ENCODE measurements around the gene DRC7. TPM values are rescaled to one million over a fixed set of nuclear protein-coding genes. Genes with fewer than 3 reads are reported as not detected.

Gene DRC7
- total and polyA plus RNA-seq, 7 donors, result not detected

GRCh38 chr16:57764006-57764340, 69.4 kb downstream of the DRC7 start:
- Histone ChIP-seq H3K27ac (no peak overlapping the region), H3K36me3 (peaks cover 0 to 67% (median 19%) of the 10 kb centered on the region in 4 donors), H3K27me3 (no peaks in the 10 kb centered on the region), H3K9me3 (no peaks in the 10 kb centered on the region), H3K4me1 (peaks cover 0 to 7% (median 0%) of the 10 kb centered on the region in 4 donors), H3K4me3 (no peak overlapping the region)
- intact Hi-C loops (cut with DNase I), result no loop called here
- no peak for DNase-seq
- WGBS, 2 donors, result 88 to 94% methylated on average over 9 of the region's 9 CpGs
- TF ChIP-seq CTCF (IDR thresholded peaks at IDR 0.05) (no peak), POLR2AphosphoS5 (IDR thresholded peaks at IDR 0.05) (no peak), EP300 (IDR thresholded peaks at IDR 0.05) (no peak), POLR2A (IDR thresholded peaks at IDR 0.05) (no peak)

GRCh38 chr16:57764341-57765159, 69.9 kb downstream of the DRC7 start:
- peaks cover 0 to 7% (median 0%) of the 10 kb centered on the region in 4 donors for H3K4me1 ChIP-seq
- peaks cover 0 to 70% (median 22%) of the 10 kb centered on the region in 4 donors for H3K36me3 ChIP-seq
- intact Hi-C loops (cut with DNase I), result no loop called here
- no peaks in the 10 kb centered on the region for H3K27me3 ChIP-seq
- no peaks in the 10 kb centered on the region for H3K9me3 ChIP-seq
- no peak for TF ChIP-seq POLR2A (IDR thresholded peaks at IDR 0.05)
- TF ChIP-seq POLR2AphosphoS5 (IDR thresholded peaks at IDR 0.05), result no peak
- no peak for TF ChIP-seq EP300 (IDR thresholded peaks at IDR 0.05)
- TF ChIP-seq CTCF (IDR thresholded peaks at IDR 0.05), result no peak
- no peak for DNase-seq
- 66 to 79% methylated on average over 6 of the region's 6 CpGs for WGBS, 2 donors
- H3K27ac ChIP-seq, result peak overlapping the region in 1 of 4 donors; percentile 7
- H3K4me3 ChIP-seq, result no peak overlapping the region

GRCh38 chr16:57765160-57765728, 70.6 kb downstream of the DRC7 start:
- no peaks in the 10 kb centered on the region for H3K27me3 ChIP-seq
- intact Hi-C loops (cut with DNase I), result no loop called here
- no peak overlapping the region for H3K27ac ChIP-seq
- no peak for TF ChIP-seq EP300 (IDR thresholded peaks at IDR 0.05)
- WGBS, 2 donors, result 90 to 95% methylated on average over 17 of the region's 17 CpGs
- H3K36me3 ChIP-seq, result peaks cover 0 to 70% (median 29%) of the 10 kb centered on the region in 4 donors
- peaks cover 0 to 7% (median 0%) of the 10 kb centered on the region in 4 donors for H3K4me1 ChIP-seq
- no peaks in the 10 kb centered on the region for H3K9me3 ChIP-seq
- no peak for DNase-seq
- H3K4me3 ChIP-seq, result no peak overlapping the region

DNA sequence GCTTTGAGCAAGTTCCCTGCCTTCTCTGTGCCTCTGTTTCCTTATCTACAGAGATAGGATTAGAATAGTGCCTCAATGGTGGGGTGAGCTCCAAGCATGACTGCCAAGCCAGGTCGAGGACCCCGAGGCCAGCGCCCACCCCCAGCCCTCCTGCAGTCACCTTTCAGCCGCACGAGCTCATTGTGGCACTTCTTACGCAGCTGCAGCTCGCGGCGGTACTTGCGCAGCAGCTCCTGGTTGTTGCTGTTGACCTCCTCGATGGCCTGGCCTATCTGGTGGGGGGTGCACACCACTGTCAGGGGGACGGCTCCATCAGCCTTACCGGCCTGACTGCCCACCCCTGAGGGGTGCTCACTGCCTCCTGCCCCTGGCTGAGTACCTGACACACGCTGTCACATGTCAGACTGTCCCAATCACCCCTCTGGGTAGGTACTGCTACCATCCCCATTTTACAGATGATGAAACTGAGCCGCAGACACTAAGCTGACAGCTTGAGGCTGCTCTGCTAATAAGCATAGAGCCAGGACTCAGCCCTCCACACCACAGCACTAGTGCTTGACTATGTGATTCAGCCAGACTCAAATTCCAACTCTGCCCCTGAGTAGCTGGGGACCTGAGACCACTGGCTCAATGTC, 72.2 kb downstream of the DRC7 start:
- peaks cover 0 to 7% (median 0%) of the 10 kb centered on the region in 4 donors for H3K4me1 ChIP-seq
- no peak overlapping the region for H3K27ac ChIP-seq
- no peaks in the 10 kb centered on the region for H3K9me3 ChIP-seq
- H3K4me3 ChIP-seq, result no peak overlapping the region
- no peak for DNase-seq
- H3K36me3 ChIP-seq, result peaks cover 0 to 73% (median 35%) of the 10 kb centered on the region in 4 donors
- 86 to 94% methylated on average over 15 of the region's 15 CpGs for WGBS, 2 donors
- no peaks in the 10 kb centered on the region for H3K27me3 ChIP-seq
- no peak for TF ChIP-seq CTCF (IDR thresholded peaks at IDR 0.05)
- TF ChIP-seq EP300 (IDR thresholded peaks at IDR 0.05), result no peak
- no peak for TF ChIP-seq POLR2AphosphoS5 (IDR thresholded peaks at IDR 0.05)
- TF ChIP-seq POLR2A (IDR thresholded peaks at IDR 0.05), result no peak
- intact Hi-C loops (cut with DNase I), result no loop called here

- Histone ChIP-seq H3K4me3 (no peak overlapping the region), H3K36me3 (peaks cover 0 to 65% (median 33%) of the 10 kb centered on the region in 4 donors), H3K27ac (no peak overlapping the region), H3K27me3 (no peaks in the 10 kb centered on the region), H3K9me3 (no peaks in the 10 kb centered on the region), H3K4me1 (peaks cover 0 to under 1% (median 0%) of the 10 kb centered on the region in 4 donors)
- intact Hi-C loops (cut with DNase I), result no loop called here
- DNase-seq, result no peak
- TF ChIP-seq POLR2A (IDR thresholded peaks at IDR 0.05) (no peak), POLR2AphosphoS5 (IDR thresholded peaks at IDR 0.05) (no peak), EP300 (IDR thresholded peaks at IDR 0.05) (no peak), CTCF (IDR thresholded peaks at IDR 0.05) (no peak)
- 91 to 96% methylated on average over 22 of the region's 22 CpGs for WGBS, 2 donors
Observed at GRCh38 chr16:57769541-57770145, 75.0 kb downstream of the DRC7 start.
